HCT116 (cell line): ENCODE data around the gene ZDHHC9. TPM values are rescaled to one million over a fixed set of nuclear protein-coding genes. Genes with fewer than 3 reads are reported as not detected.

Source experiments
- ATAC-seq: fragments of 200-7000 bp; cut with Tn5 transposase; 2 replicates; pipeline ENCODE4 v1.9.1; 2020; ENCODE audit warnings: mild to moderate bottlenecking, moderate library complexity
- BruUV-seq: library from RNA; stranded (reverse); fragments of 400-500 nt; replicated peaks from 2 replicates; lab custom pipeline; 2021; lab: Mats Ljungman, UMichigan
- CTCF ChIA-PET: fragments of 300-600 bp; sonication (Branson Sonifier 250); formaldehyde crosslinking; loops from one replicate; lab custom pipeline; 2021; ENCODE audit warnings: antibody characterized with exemption; lab: Charles Lee
- POLR2A ChIA-PET: fragments of 300-600, 350-600 bp; sonication (Branson Sonifier 250); formaldehyde crosslinking; loops from one replicate; lab custom pipeline; 2021; ENCODE audit warnings: antibody characterized with exemption; lab: Charles Lee
- RAD21 ChIA-PET, 2 experiments: fragments of 300-600 bp; sonication (Branson Sonifier 250); formaldehyde crosslinking; loops; one replicate each; lab custom pipeline; 2023; ENCODE audit warnings: low total read pairs in 2 of 2; ENCODE audit not compliant: uncharacterized antibody in 2 of 2, unreplicated experiment in 2 of 2, low non-redundant PET in 1 of 2; lab: Charles Lee
- DNase-seq: peaks from one replicate; pipeline ENCODE4 v3.0.0-alpha.2; 2010; ENCODE audit warnings: low read depth, low spot score
- H2AFZ ChIP-seq: fragments of 200-600 bp; shearing (Covaris generic), sonication (generic); 2 replicates; pipeline ENCODE4 v1.6.1; 2017; ENCODE audit warnings: low read depth, mixed run types, mixed read lengths, antibody characterized with exemption, low read length; ENCODE audit not compliant: poor library complexity, severe bottlenecking
- H3K27ac ChIP-seq: 2 replicates; pipeline ENCODE4 v1.5.1; 2012; ENCODE audit warnings: low read depth, low read length
- H3K27me3 ChIP-seq: fragments of 200-600 bp; sonication (generic); 2 replicates; pipeline ENCODE4 v1.6.1; 2016; ENCODE audit warnings: mixed run types, low read length, mixed read lengths; ENCODE audit not compliant: insufficient read depth
- H3K36me3 ChIP-seq, 2 experiments: fragments of 200-500 bp in 1 of 2; fragments of 200-600 bp in 1 of 2; sonication (Bioruptor generic) in 1 of 2; sonication (generic) in 1 of 2; 2 replicates each; pipeline versions ENCODE4 v1.5.1 to v1.6.1; 2014 to 2016; ENCODE audit warnings: low read length in 2 of 2, inconsistent platforms in 1 of 2, mixed read lengths in 1 of 2, mixed run types in 1 of 2; ENCODE audit not compliant: insufficient read depth in 2 of 2, control insufficient read depth in 1 of 2
- H3K4me1 ChIP-seq, 2 experiments: fragments of 200-600 bp in 1 of 2; sonication (generic) in 1 of 2; 2 replicates each; pipeline versions ENCODE4 v1.5.1 to v1.6.1; 2012 to 2017; ENCODE audit warnings: low read length in 2 of 2, inconsistent platforms in 1 of 2, mild to moderate bottlenecking in 1 of 2, mixed read lengths in 1 of 2, mixed run types in 1 of 2, moderate library complexity in 1 of 2; ENCODE audit not compliant: insufficient read depth in 2 of 2, control insufficient read depth in 1 of 2
- H3K4me2 ChIP-seq: fragments of 200-600 bp; sonication (generic); 2 replicates; pipeline ENCODE4 v1.6.1; 2017; ENCODE audit warnings: mixed run types, low read length, mixed read lengths
- H3K4me3 ChIP-seq, 2 experiments: fragments of 200-600 bp in 1 of 2; sonication (generic) in 1 of 2; replicated peaks in 1 of 2; 2 replicates each; pipeline ENCODE4 v1.5.1; 2011 to 2016; ENCODE audit warnings: low read length in 2 of 2, control low read depth in 1 of 2, low read depth in 1 of 2, mild to moderate bottlenecking in 1 of 2, mixed read lengths in 1 of 2, mixed run types in 1 of 2
- H3K79me2 ChIP-seq: fragments of 200-600 bp; sonication (generic); 2 replicates; pipeline ENCODE4 v1.6.1; 2017; ENCODE audit warnings: mild to moderate bottlenecking, mixed run types, low read length, moderate library complexity, mixed read lengths; ENCODE audit not compliant: insufficient read depth
- H3K9ac ChIP-seq: fragments of 200-600 bp; sonication (generic); 2 replicates; pipeline ENCODE4 v1.6.1; 2016; ENCODE audit warnings: low read length, mixed read lengths
- H3K9me2 ChIP-seq: fragments of 200-600 bp; sonication (generic), shearing (Covaris generic); 2 replicates; pipeline ENCODE4 v1.6.1; 2017; ENCODE audit warnings: mixed run types, mild to moderate bottlenecking, moderate library complexity; ENCODE audit not compliant: insufficient read depth
- H3K9me3 ChIP-seq, 2 experiments: fragments of 200-500 bp in 1 of 2; fragments of 200-600 bp in 1 of 2; sonication (Bioruptor generic) in 1 of 2; sonication (generic) in 1 of 2; 2 replicates each; pipeline ENCODE4 v1.6.1; 2014 to 2017; ENCODE audit warnings: low read length in 2 of 2, mixed read lengths in 2 of 2, inconsistent platforms in 1 of 2, low read depth in 1 of 2, mild to moderate bottlenecking in 1 of 2, mixed run types in 1 of 2, moderate library complexity in 1 of 2; ENCODE audit not compliant: control insufficient read depth in 1 of 2, insufficient read depth in 1 of 2
- H4K20me1 ChIP-seq: fragments of 200-600 bp; sonication (generic), shearing (Covaris generic); 2 replicates; pipeline ENCODE4 v1.6.1; 2017; ENCODE audit warnings: mixed run types, mild to moderate bottlenecking, moderate library complexity; ENCODE audit not compliant: insufficient read depth
- ATF3 ChIP-seq: IDR thresholded peaks from 2 replicates; pipeline ENCODE4 v1.6.1; 2012
- CBX3 ChIP-seq: IDR thresholded peaks from 2 replicates; pipeline ENCODE4 v1.6.1; 2012; ENCODE audit warnings: low read depth
- CEBPB ChIP-seq: IDR thresholded peaks from 2 replicates; pipeline ENCODE4 v1.6.1; 2012; ENCODE audit warnings: low read depth
- CTCF ChIP-seq, 3 experiments: fragments of 200-600 bp in 1 of 3; sonication (generic) in 1 of 3; IDR thresholded peaks in 2 of 3; conservative IDR thresholded peaks in 1 of 3; 2 replicates each; pipeline ENCODE4 v1.5.1; 2012 to 2017; ENCODE audit warnings: low read depth in 2 of 3, low read length in 2 of 3, antibody characterized with exemption in 1 of 3, borderline replicate concordance in 1 of 3, control low read depth in 1 of 3, mild to moderate bottlenecking in 1 of 3, mixed read lengths in 1 of 3, mixed run types in 1 of 3, moderate library complexity in 1 of 3; ENCODE audit not compliant: insufficient read depth in 1 of 3
- EGR1 ChIP-seq: IDR thresholded peaks from 2 replicates; pipeline ENCODE4 v1.6.1; 2012; ENCODE audit warnings: low read depth
- ELF1 ChIP-seq: IDR thresholded peaks from 2 replicates; pipeline ENCODE4 v1.6.1; 2012; ENCODE audit warnings: low read depth, borderline replicate concordance
- EZH2 ChIP-seq: fragments of 200-600 bp; sonication (generic); IDR thresholded peaks from 2 replicates; pipeline ENCODE4 v1.6.1; 2017; ENCODE audit warnings: antibody characterized with exemption, mixed run types
- EZH2phosphoT487 ChIP-seq: fragments of 200-600 bp; IDR thresholded peaks from 2 replicates; pipeline ENCODE4 v1.6.1; 2018; ENCODE audit warnings: antibody characterized with exemption, borderline replicate concordance
- FOSL1 ChIP-seq: IDR thresholded peaks from 2 replicates; pipeline ENCODE4 v1.6.1; 2012; ENCODE audit warnings: low read depth
- MAX ChIP-seq: IDR thresholded peaks from 2 replicates; pipeline ENCODE4 v1.6.1; 2012
- POLR2A ChIP-seq: IDR thresholded peaks from 2 replicates; pipeline ENCODE4 v1.7.0; 2011; ENCODE audit warnings: borderline replicate concordance; ENCODE audit not compliant: insufficient read depth, insufficient read length; ENCODE audit errors: extremely low read depth
- RAD21 ChIP-seq: IDR thresholded peaks from 2 replicates; pipeline ENCODE4 v1.6.1; 2012; ENCODE audit warnings: low read depth, mild to moderate bottlenecking
- SIN3A ChIP-seq: IDR thresholded peaks from 2 replicates; pipeline ENCODE4 v1.6.1; 2012; ENCODE audit warnings: low read depth
- SP1 ChIP-seq: IDR thresholded peaks from 2 replicates; pipeline ENCODE4 v1.6.1; 2012; ENCODE audit warnings: low read depth
- TCF7L2 ChIP-seq: IDR thresholded peaks from 2 replicates; pipeline ENCODE4 v1.7.0; 2011; ENCODE audit warnings: borderline replicate concordance, inconsistent platforms; ENCODE audit not compliant: insufficient read depth, insufficient read length; ENCODE audit errors: extremely low read depth
- YY1 ChIP-seq: IDR thresholded peaks from 2 replicates; pipeline ENCODE4 v1.6.1; 2011; ENCODE audit warnings: low read length, low read depth, moderate library complexity, mild to moderate bottlenecking; ENCODE audit not compliant: insufficient replicate concordance; ENCODE audit errors: extremely low read depth
- ZBTB33 ChIP-seq: IDR thresholded peaks from 2 replicates; pipeline ENCODE4 v1.6.1; 2011; ENCODE audit warnings: mild to moderate bottlenecking, low read length, moderate library complexity; ENCODE audit not compliant: insufficient replicate concordance; ENCODE audit errors: extremely low read depth
- ZFX ChIP-seq: fragments of 450-650 bp; IDR thresholded peaks from 2 replicates; pipeline ENCODE4 v1.6.1; 2017
- ZNF274 ChIP-seq: fragments of 200-500 bp; sonication (Bioruptor generic); IDR thresholded peaks from 2 replicates; pipeline ENCODE4 v1.6.1; 2014; ENCODE audit warnings: mild to moderate bottlenecking, low read depth, low read length, inconsistent platforms
- intact Hi-C: fragments of 100-400 bp; cut with micrococcal nuclease; formaldehyde crosslinking; loops from 2 replicates; pipeline ENCODE4 v1.10.0; 2022
- total RNA-seq: library from RNA; stranded (reverse); gene quantifications from one replicate; pipeline ENCODE4 v1.2.1, GENCODE V29; 2021; ENCODE audit not compliant: unreplicated experiment

Gene ZDHHC9
- total RNA-seq, 1 experiment from 2014 or later: 18.9 TPM

- BruUV-seq: no TSS peak
- Histone ChIP-seq H2AFZ (no peak overlapping the region), H4K20me1 (no peaks in the 10 kb centered on the region), H3K9me3 (no peaks in the 10 kb centered on the region), H3K4me2 (no peak overlapping the region), H3K4me3 (no peak overlapping the region), H3K36me3 (no peaks in the 10 kb centered on the region), H3K79me2 (no peaks in the 10 kb centered on the region), H3K9me2 (no peaks in the 10 kb centered on the region), H3K27me3 (no peaks in the 10 kb centered on the region), H3K9ac (no peak overlapping the region), H3K4me1 (no peaks in the 10 kb centered on the region), H3K27ac (no peak overlapping the region)
- ChIA-PET POLR2A (no interaction called here), RAD21 (no interaction called here), CTCF (interaction anchor here (1.2 kb wide), 1 partner anchor 21 kb away, joined by 3 read pairs; no protein-coding TSS in a partner anchor)
- TF ChIP-seq EZH2 (no peak), TCF7L2 (no peak), ZNF274 (no peak), ATF3 (no peak), CBX3 (no peak), SP1 (no peak), ELF1 (no peak), MAX (no peak), YY1 (no peak), FOSL1 (no peak), RAD21 (no peak), CEBPB (no peak), EZH2phosphoT487 (no peak), CTCF (IDR thresholded peaks at IDR 0.05 in 2 of 3, conservative IDR thresholded peaks at IDR 0.05 in 1 of 3; ENCODE audit: borderline replicate concordance in 1 of 3, insufficient read depth in 1 of 3, low read depth in 2 of 3, low read length in 2 of 3) (no peak), POLR2A (no peak), EGR1 (no peak), SIN3A (no peak), ZBTB33 (no peak), ZFX (no peak)
- ATAC-seq (no peak), DNase-seq (no peak)
- intact Hi-C loops: loop anchor here (2.0 kb wide), 1 partner anchor 219 kb away; no protein-coding TSS in a partner anchor
These were observed 20.2 kb downstream of the ZDHHC9 start for GRCh38 chrX:129823522-129823921.
